Chondrocyte (in vitro differentiated cells): Measurements from ENCODE around the gene CACNA1F. TPM values are rescaled to one million over a fixed set of nuclear protein-coding genes. Genes with fewer than 3 reads are reported as not detected.

Experiments
- DNase-seq: peaks from one replicate; pipeline ENCODE4 v3.0.0; 2021; ENCODE audit warnings: mixed read lengths, low spot score
- H3K27ac Mint-ChIP-seq: one replicate; pipeline ENCODE4 v1.8.0; 2021; ENCODE audit warnings: mild to moderate bottlenecking, moderate library complexity, mixed read lengths; ENCODE audit not compliant: unreplicated experiment
- H3K27me3 Mint-ChIP-seq: 2 replicates; pipeline ENCODE4 v1.8.0; 2021; ENCODE audit warnings: low read depth, mixed read lengths
- H3K36me3 Mint-ChIP-seq: 2 replicates; pipeline ENCODE4 v1.8.0; 2021; ENCODE audit warnings: low read depth, mixed read lengths
- H3K4me1 Mint-ChIP-seq: 2 replicates; pipeline ENCODE4 v1.8.0; 2021; ENCODE audit warnings: low read depth, mild to moderate bottlenecking, mixed read lengths
- H3K4me3 Mint-ChIP-seq: one replicate; pipeline ENCODE4 v1.8.0; 2021; ENCODE audit warnings: mild to moderate bottlenecking, moderate library complexity, mixed read lengths; ENCODE audit not compliant: unreplicated experiment
- H3K9me3 Mint-ChIP-seq: 2 replicates; pipeline ENCODE4 v1.8.0; 2021; ENCODE audit warnings: low read depth, mixed read lengths
- total RNA-seq: library from RNA; stranded (reverse); gene quantifications from 3 replicates; pipeline ENCODE4 v1.2.1, GENCODE V29; 2021
- TF ChIP-seq, protein P1 (sequence below): fragments of 200-600 bp; sonication (generic); IDR thresholded peaks from 2 replicates; pipeline ENCODE4 v1.5.0; 2021; ENCODE audit warnings: antibody characterized with exemption, mild to moderate bottlenecking, moderate library complexity

Gene CACNA1F
- total RNA-seq, 1 donor from 2014 or later, result not detected

DNA sequence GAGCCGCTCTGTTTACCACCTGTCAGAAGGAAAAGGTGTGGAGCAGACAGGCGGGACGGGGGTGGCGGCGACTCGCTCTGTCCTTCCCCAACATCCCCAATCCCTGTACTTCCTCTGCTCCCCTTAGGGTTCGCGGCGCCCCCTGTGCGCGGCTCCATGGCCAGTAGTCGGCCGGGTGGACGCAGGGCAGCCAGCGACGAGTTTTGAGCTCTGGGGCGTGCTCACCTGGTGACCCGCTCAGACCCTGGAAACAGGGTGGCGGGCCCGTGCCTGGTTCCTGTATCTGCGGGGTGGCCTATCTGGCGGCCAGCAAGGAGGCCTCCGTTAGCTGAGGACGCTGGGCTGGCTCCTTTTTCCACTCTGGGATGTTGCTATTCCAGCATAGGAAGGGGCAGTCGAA, 75.9 kb downstream of the CACNA1F start:
- Mint-ChIP-seq H3K4me1 (peaks cover 9% of the 10 kb centered on the region), H3K36me3 (no peaks in the 10 kb centered on the region), H3K27me3 (no peaks in the 10 kb centered on the region), H3K4me3 (no peak overlapping the region), H3K27ac (no peak overlapping the region), H3K9me3 (peaks cover 3% of the 10 kb centered on the region)
- TF ChIP-seq, protein P1, sequence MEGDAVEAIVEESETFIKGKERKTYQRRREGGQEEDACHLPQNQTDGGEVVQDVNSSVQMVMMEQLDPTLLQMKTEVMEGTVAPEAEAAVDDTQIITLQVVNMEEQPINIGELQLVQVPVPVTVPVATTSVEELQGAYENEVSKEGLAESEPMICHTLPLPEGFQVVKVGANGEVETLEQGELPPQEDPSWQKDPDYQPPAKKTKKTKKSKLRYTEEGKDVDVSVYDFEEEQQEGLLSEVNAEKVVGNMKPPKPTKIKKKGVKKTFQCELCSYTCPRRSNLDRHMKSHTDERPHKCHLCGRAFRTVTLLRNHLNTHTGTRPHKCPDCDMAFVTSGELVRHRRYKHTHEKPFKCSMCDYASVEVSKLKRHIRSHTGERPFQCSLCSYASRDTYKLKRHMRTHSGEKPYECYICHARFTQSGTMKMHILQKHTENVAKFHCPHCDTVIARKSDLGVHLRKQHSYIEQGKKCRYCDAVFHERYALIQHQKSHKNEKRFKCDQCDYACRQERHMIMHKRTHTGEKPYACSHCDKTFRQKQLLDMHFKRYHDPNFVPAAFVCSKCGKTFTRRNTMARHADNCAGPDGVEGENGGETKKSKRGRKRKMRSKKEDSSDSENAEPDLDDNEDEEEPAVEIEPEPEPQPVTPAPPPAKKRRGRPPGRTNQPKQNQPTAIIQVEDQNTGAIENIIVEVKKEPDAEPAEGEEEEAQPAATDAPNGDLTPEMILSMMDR, result no peak
- DNase-seq, result no peak

DNA sequence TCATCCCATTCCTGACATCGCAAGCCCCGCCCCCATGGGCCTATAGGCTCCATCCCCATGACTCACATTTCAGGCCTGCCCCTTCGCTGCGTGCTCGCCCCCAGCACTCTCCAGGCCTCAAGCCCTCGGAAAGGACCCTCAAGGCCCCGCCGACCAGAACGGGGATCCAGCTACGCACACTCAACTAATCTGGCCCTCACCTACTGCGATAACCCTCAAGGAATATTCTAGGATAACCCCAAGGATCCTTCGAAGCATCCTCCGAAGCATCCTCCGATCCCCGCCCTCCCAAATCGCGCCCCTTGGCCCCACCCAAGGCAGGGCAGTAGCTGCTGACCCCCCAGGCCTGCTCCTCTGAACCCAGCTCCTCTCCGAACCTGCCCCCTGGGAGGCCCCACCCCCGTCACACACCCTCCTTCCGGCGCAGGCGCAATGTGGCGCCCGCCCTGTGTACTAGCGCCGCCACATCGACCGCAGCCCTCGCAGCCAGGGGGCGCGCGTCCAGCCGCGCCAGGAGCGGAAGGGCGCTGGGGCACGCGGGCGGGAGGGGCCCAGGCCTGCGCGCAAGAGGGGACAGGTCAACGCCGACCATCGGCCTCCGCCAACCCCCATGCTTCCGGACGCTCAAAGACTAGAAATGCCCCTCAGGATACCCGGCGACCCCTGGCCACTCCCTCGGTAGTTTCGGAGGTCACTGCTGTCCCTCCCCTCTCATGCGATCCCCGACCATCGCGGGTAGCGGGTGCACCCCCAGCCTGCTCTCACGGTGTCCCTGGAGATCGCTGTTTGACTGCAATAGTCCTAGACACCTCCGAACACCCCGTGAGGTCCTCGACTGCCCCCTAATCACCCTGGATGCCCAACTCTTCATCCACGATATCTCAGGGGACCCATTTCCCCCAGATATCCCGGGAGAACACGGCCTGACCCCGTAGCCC, 77.0 kb downstream of the CACNA1F start:
- Mint-ChIP-seq H3K4me3 (peak overlapping the region; percentile 80), H3K4me1 (peaks cover 9% of the 10 kb centered on the region), H3K36me3 (no peaks in the 10 kb centered on the region), H3K9me3 (peaks cover 5% of the 10 kb centered on the region), H3K27ac (peak overlapping the region; percentile 98), H3K27me3 (no peaks in the 10 kb centered on the region)
- DNase-seq, result no peak
- TF ChIP-seq, protein P1, result peak; percentile 85

GRCh38 chrX:49155243-49155899, 77.8 kb downstream of the CACNA1F start:
- peak overlapping the region; percentile 80 for H3K4me3 Mint-ChIP-seq
- peaks cover 9% of the 10 kb centered on the region for H3K4me1 Mint-ChIP-seq
- DNase-seq, result no peak
- peak overlapping the region; percentile 66 for H3K27ac Mint-ChIP-seq
- H3K9me3 Mint-ChIP-seq, result peaks cover 5% of the 10 kb centered on the region
- H3K27me3 Mint-ChIP-seq, result no peaks in the 10 kb centered on the region
- no peaks in the 10 kb centered on the region for H3K36me3 Mint-ChIP-seq
- TF ChIP-seq, protein P1, result no peak

Other genes with a start within 250 kb of the CACNA1F start
- gene GRIPAP1, start 231.1 kb downstream of the CACNA1F start, total RNA-seq, result 28.8 to 37.5 TPM (median 32.7 TPM) in 3 replicates
- gene TFE3, start 190.0 kb downstream of the CACNA1F start, total RNA-seq, result 39.3 to 42.5 TPM (median 41.2 TPM) in 3 replicates
- gene CCDC120, start 174.3 kb downstream of the CACNA1F start, total RNA-seq, result 6.9 to 7.7 TPM (median 7.3 TPM) in 3 replicates
- 51.9 to 58.3 TPM (median 53.4 TPM) in 3 replicates for gene PRAF2, start 159.3 kb downstream of the CACNA1F start, total RNA-seq
- gene WDR45, start 153.5 kb downstream of the CACNA1F start, total RNA-seq, result 49.2 to 63.0 TPM (median 49.3 TPM) in 3 replicates
- 16.0 to 17.5 TPM (median 17.2 TPM) in 3 replicates for gene GPKOW, start 109.6 kb downstream of the CACNA1F start, total RNA-seq
- gene MAGIX, start 70.6 kb downstream of the CACNA1F start, total RNA-seq, result 1.6 to 3.5 TPM (median 2.9 TPM) in 3 replicates
- gene PLP2, start 61.4 kb downstream of the CACNA1F start, total RNA-seq, result 120 to 203 TPM (median 187 TPM) in 3 replicates
- 7.2 to 8.2 TPM (median 7.5 TPM) in 3 replicates for gene PRICKLE3, start 47.0 kb downstream of the CACNA1F start, total RNA-seq
- gene SYP, start 33.1 kb downstream of the CACNA1F start, total RNA-seq, result 0.87 to 1.5 TPM (median 1.4 TPM) in 3 replicates
- 12.3 to 13.2 TPM (median 12.8 TPM) in 3 replicates for gene CCDC22, start 2.1 kb upstream of the CACNA1F start, total RNA-seq
- 0.12 to 0.28 TPM in 2 of 3 replicates, not detected in the other for gene FOXP3, start 31.4 kb upstream of the CACNA1F start, total RNA-seq
- 6.6 to 15.0 TPM (median 8.0 TPM) in 3 replicates for gene PPP1R3F, start 36.5 kb upstream of the CACNA1F start, total RNA-seq
- gene GAGE10, start 70.3 kb upstream of the CACNA1F start, total RNA-seq, result not detected in 3 replicates
- gene GAGE12J, start 88.7 kb upstream of the CACNA1F start, total RNA-seq, result not detected in 3 replicates
- not detected in 3 replicates for gene GAGE13, start 98.2 kb upstream of the CACNA1F start, total RNA-seq